T follicular helper cell (primary cell): Measurements from ENCODE around the gene MOGAT2.

Experiments
- DNase-seq: peaks from one replicate; pipeline ENCODE4 v3.0.0-alpha.2; 2020; ENCODE audit warnings: low read depth

The MOGAT2 gene

GRCh38 chr11:75780888-75781287, 63.2 kb downstream of the MOGAT2 start:
- DNase-seq: no peak

DNA sequence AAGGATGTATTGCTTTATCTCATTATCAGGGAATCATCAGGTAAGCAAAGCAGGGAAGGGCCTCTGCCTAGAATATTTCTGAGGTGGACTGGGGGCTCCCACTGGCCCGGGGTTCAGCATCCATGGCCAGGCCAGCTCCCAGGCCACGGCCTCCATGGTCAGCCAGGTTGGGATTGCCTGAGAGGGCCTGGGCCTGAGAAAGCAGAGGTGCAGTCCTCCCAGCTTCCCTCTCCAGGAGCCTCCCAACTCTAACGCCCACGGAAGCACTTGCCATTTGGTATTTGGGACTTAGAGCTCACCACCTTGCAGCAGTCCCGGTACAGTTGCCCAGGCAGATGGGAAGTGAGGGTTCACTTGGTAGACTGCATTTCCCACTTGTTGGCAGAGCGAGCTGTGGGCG, 63.7 kb downstream of the MOGAT2 start:
- DNase-seq: no peak

DNA sequence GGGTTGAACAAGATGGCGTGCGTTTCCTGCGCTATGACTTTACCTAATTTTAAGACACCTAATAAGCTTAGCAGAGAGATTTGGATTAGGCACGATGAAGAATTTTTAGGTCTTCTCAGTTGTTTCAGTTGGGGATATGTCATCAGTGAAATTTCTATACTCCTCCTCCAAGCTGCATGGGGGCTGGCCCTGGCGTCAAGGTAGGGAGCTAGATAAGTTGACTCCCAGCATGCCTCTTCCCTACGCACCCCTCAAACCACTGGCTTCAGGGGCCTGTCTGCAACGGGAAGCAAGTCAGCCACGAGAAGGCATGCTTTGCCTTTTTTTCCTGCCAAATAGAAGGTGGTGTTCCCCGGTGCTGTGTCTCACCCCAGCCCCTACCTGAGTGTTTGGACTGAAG, 64.2 kb downstream of the MOGAT2 start:
- no peak for DNase-seq
